DOHH2 (cell line): ENCODE results near the gene AGGF1.

Experiments
- CTCF ChIP-seq: fragments of 200-600 bp; sonication (generic); IDR thresholded peaks from one replicate; pipeline ENCODE4 v1.5.1; 2014; ENCODE audit warnings: antibody characterized with exemption, mild to moderate bottlenecking, low read depth, low read length; ENCODE audit not compliant: poor library complexity, severe bottlenecking
- EZH2phosphoT487 ChIP-seq: fragments of 200-600 bp; sonication (generic); IDR thresholded peaks from 2 replicates; pipeline ENCODE4 v1.6.1; 2017; ENCODE audit warnings: borderline replicate concordance, mild to moderate bottlenecking, antibody characterized with exemption, low read length, moderate library complexity, mixed read lengths

- TF ChIP-seq CTCF (peak; percentile 70), EZH2phosphoT487 (no peak)
Observed at GRCh38 chr5:77015938-77016569, 14.2 kb upstream of the AGGF1 start.
